RPMI7951 (cell line): ENCODE results near the gene DOCK4. TPM values are rescaled to one million over a fixed set of nuclear protein-coding genes. Genes with fewer than 3 reads are reported as not detected.

Experiments
- DNase-seq: peaks from one replicate; pipeline ENCODE4 v3.0.0-alpha.2; 2012; ENCODE audit warnings: low read depth
- total RNA-seq: library from RNA; depleted of rRNA; stranded (reverse); fragments of >200 nt; shearing (Covaris generic); gene quantifications from 2 replicates; pipeline ENCODE4 v1.2.3, GENCODE V29; 2014

Gene DOCK4
- total RNA-seq, 1 experiment from 2014 or later = 10.8 TPM

- no peak for DNase-seq
Measured at GRCh38 chr7:112052993-112053736, 153.0 kb downstream of the DOCK4 start.

GRCh38 chr7:112052498-112052897, 153.7 kb downstream of the DOCK4 start:
- DNase-seq = no peak

- no peak for DNase-seq
Measured at GRCh38 chr7:112050250-112050881, 155.8 kb downstream of the DOCK4 start.

GRCh38 chr7:112049555-112050249, 156.5 kb downstream of the DOCK4 start:
- DNase-seq = no peak

- DNase-seq = no peak
Measured at GRCh38 chr7:112047421-112047820, 158.8 kb downstream of the DOCK4 start.

GRCh38 chr7:112045222-112045621, 161.0 kb downstream of the DOCK4 start:
- DNase-seq = no peak

- no peak for DNase-seq
Measured at GRCh38 chr7:112042631-112043030, 163.6 kb downstream of the DOCK4 start.

GRCh38 chr7:112038353-112038752, 167.8 kb downstream of the DOCK4 start:
- no peak for DNase-seq

- no peak for DNase-seq
Measured at GRCh38 chr7:112036071-112036470, 170.1 kb downstream of the DOCK4 start.

GRCh38 chr7:112031689-112032088, 174.5 kb downstream of the DOCK4 start:
- DNase-seq = no peak

GRCh38 chr7:112025556-112025955, 180.6 kb downstream of the DOCK4 start:
- no peak for DNase-seq

- DNase-seq = no peak
Measured at GRCh38 chr7:112023786-112024185, 182.4 kb downstream of the DOCK4 start.

GRCh38 chr7:112023282-112023681, 182.9 kb downstream of the DOCK4 start:
- no peak for DNase-seq

GRCh38 chr7:112022128-112022527, 184.1 kb downstream of the DOCK4 start:
- no peak for DNase-seq

- DNase-seq = no peak
Measured at GRCh38 chr7:112021379-112022044, 184.7 kb downstream of the DOCK4 start.

- no peak for DNase-seq
Measured at GRCh38 chr7:112020800-112021199, 185.4 kb downstream of the DOCK4 start.

GRCh38 chr7:112019932-112020331, 186.3 kb downstream of the DOCK4 start:
- no peak for DNase-seq

GRCh38 chr7:112018305-112019030, 187.7 kb downstream of the DOCK4 start:
- DNase-seq = no peak

- no peak for DNase-seq
Measured at GRCh38 chr7:112015146-112015545, 191.1 kb downstream of the DOCK4 start.

- no peak for DNase-seq
Measured at GRCh38 chr7:112014347-112014746, 191.9 kb downstream of the DOCK4 start.

GRCh38 chr7:112013274-112013673, 192.9 kb downstream of the DOCK4 start:
- DNase-seq = no peak

- no peak for DNase-seq
Measured at GRCh38 chr7:112012242-112012641, 194.0 kb downstream of the DOCK4 start.
